A673 (cell line): ENCODE results near the gene MRPL54. TPM values are rescaled to one million over a fixed set of nuclear protein-coding genes. Genes with fewer than 3 reads are reported as not detected.
"Not testable (repeated sequence)": the region's sequence is repeated elsewhere in the genome, so short reads cannot be mapped to it uniquely, and the experiment has no call there.

Source experiments
- BruUV-seq: library from RNA; stranded (reverse); fragments of 400-500 nt; replicated peaks from 2 replicates; lab custom pipeline; 2021; lab: Mats Ljungman, UMichigan
- CTCF ChIA-PET: fragments of 300-600 bp; sonication (Branson Sonifier 250); formaldehyde crosslinking; loops from one replicate; lab custom pipeline; 2022; ENCODE audit warnings: antibody characterized with exemption; lab: Charles Lee
- POLR2A ChIA-PET: fragments of 300-600 bp; sonication (Branson Sonifier 250); formaldehyde crosslinking; loops from one replicate; lab custom pipeline; 2022; ENCODE audit warnings: antibody characterized with exemption; ENCODE audit not compliant: low non-redundant PET; lab: Charles Lee
- DNase-seq: peaks from one replicate; pipeline ENCODE4 v3.0.0-alpha.2; 2015; ENCODE audit warnings: low spot score
- H3K27ac ChIP-seq: fragments of 200-600 bp; sonication (generic); 2 replicates; pipeline ENCODE4 v1.5.1; 2016; ENCODE audit warnings: mixed run types, low read depth, mild to moderate bottlenecking, mixed read lengths, antibody characterized with exemption, low read length; ENCODE audit not compliant: poor library complexity, severe bottlenecking
- H3K27me3 ChIP-seq: fragments of 200-600 bp; sonication (generic); replicated peaks from 2 replicates; pipeline ENCODE4 v1.6.1; 2017; ENCODE audit warnings: mixed run types, low read depth, mild to moderate bottlenecking, mixed read lengths, antibody characterized with exemption, low read length; ENCODE audit not compliant: insufficient read depth, poor library complexity
- H3K36me3 ChIP-seq: fragments of 200-600 bp; sonication (generic); 2 replicates; pipeline ENCODE4 v1.6.1; 2016; ENCODE audit warnings: mixed run types, mild to moderate bottlenecking, mixed read lengths, antibody characterized with exemption, low read length; ENCODE audit not compliant: insufficient read depth, poor library complexity, severe bottlenecking
- H3K4me1 ChIP-seq: fragments of 200-600 bp; sonication (generic); 2 replicates; pipeline ENCODE4 v1.6.1; 2017; ENCODE audit warnings: mixed run types, mild to moderate bottlenecking, mixed read lengths, antibody characterized with exemption, low read length; ENCODE audit not compliant: insufficient read depth, poor library complexity, severe bottlenecking
- H3K4me3 ChIP-seq: fragments of 200-600 bp; sonication (generic); 2 replicates; pipeline ENCODE4 v1.5.1; 2016; ENCODE audit warnings: low read depth, mixed run types, mild to moderate bottlenecking, mixed read lengths, low read length; ENCODE audit not compliant: poor library complexity, severe bottlenecking
- H3K9me3 ChIP-seq: fragments of 200-600 bp; sonication (generic); 2 replicates; pipeline ENCODE4 v1.6.1; 2016; ENCODE audit warnings: mixed run types, low read depth, mild to moderate bottlenecking, mixed read lengths, antibody characterized with exemption, low read length; ENCODE audit not compliant: poor library complexity, severe bottlenecking
- EZH2 ChIP-seq: fragments of 200-600 bp; sonication (generic); IDR thresholded peaks from 2 replicates; pipeline ENCODE4 v1.6.1; 2017; ENCODE audit warnings: borderline replicate concordance, low read depth, mild to moderate bottlenecking, mixed read lengths, antibody characterized with exemption, low read length; ENCODE audit not compliant: poor library complexity, severe bottlenecking
- intact Hi-C: fragments of 100-400 bp; cut with micrococcal nuclease; formaldehyde crosslinking; loops from one replicate; pipeline ENCODE4 v1.10.0; 2022; ENCODE audit not compliant: unreplicated experiment
- total RNA-seq: library from RNA; stranded (reverse); gene quantifications from 2 replicates; pipeline ENCODE4 v1.2.3, GENCODE V29; 2021
- TF ChIP-seq, protein P1 (sequence below): fragments of 300-800, 200-600 bp; sonication (generic); conservative IDR thresholded peaks from 2 replicates; pipeline ENCODE4 v1.5.1; 2017; ENCODE audit warnings: low read depth, mild to moderate bottlenecking, antibody characterized with exemption, low read length, moderate library complexity, mixed read lengths

MRPL54 gene
- total RNA-seq, 1 experiment from 2014 or later, result 51.3 TPM

DNA sequence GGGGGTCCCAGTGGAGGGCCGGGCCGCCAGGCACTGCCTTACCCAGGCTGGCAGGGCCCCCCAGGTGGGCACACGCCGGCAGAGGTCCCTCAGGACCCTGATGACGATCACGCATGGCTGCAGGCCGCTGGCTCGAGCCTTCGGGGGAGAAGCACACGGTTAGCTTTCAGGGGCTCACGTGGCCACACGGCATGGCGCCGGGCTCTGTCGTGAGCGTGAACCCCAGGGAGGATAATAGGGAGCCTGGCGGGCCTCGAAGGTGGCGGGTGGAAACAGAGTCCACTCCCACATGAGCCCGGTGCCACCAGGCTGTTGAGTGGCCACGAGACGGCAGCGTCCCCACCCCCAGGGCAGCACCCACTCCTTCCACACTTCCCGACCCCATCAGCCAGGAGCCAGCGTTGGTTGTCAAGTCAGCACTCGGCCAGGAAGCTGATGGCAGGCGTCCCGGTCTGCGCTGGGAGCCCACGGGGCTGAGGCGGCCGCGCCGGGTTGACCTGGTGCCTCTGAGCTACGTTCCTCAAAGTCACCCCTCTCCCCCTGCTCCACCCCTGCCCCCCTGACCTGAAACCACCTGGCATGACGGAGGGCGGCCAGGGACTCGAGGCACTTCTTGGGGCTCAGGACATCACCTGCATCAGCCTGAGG is 48.4 kb downstream of the MRPL54 start:
- DNase-seq, result no peak
- no peaks in the 10 kb centered on the region for H3K27me3 ChIP-seq
- TF ChIP-seq, protein P1, sequence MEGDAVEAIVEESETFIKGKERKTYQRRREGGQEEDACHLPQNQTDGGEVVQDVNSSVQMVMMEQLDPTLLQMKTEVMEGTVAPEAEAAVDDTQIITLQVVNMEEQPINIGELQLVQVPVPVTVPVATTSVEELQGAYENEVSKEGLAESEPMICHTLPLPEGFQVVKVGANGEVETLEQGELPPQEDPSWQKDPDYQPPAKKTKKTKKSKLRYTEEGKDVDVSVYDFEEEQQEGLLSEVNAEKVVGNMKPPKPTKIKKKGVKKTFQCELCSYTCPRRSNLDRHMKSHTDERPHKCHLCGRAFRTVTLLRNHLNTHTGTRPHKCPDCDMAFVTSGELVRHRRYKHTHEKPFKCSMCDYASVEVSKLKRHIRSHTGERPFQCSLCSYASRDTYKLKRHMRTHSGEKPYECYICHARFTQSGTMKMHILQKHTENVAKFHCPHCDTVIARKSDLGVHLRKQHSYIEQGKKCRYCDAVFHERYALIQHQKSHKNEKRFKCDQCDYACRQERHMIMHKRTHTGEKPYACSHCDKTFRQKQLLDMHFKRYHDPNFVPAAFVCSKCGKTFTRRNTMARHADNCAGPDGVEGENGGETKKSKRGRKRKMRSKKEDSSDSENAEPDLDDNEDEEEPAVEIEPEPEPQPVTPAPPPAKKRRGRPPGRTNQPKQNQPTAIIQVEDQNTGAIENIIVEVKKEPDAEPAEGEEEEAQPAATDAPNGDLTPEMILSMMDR, result no peak
- no peak for TF ChIP-seq EZH2
- ChIA-PET POLR2A (no interaction called here), CTCF (no interaction called here)
- BruUV-seq, result no TSS peak
- intact Hi-C loops, result loop anchor here (10.0 kb wide), 1 partner anchor 156 kb away; no protein-coding TSS in a partner anchor
- no peaks in the 10 kb centered on the region for H3K36me3 ChIP-seq
- no peaks in the 10 kb centered on the region for H3K4me1 ChIP-seq
- H3K27ac ChIP-seq, result no peak overlapping the region
- H3K9me3 ChIP-seq, result no peaks in the 10 kb centered on the region
- no peak overlapping the region for H3K4me3 ChIP-seq

DNA sequence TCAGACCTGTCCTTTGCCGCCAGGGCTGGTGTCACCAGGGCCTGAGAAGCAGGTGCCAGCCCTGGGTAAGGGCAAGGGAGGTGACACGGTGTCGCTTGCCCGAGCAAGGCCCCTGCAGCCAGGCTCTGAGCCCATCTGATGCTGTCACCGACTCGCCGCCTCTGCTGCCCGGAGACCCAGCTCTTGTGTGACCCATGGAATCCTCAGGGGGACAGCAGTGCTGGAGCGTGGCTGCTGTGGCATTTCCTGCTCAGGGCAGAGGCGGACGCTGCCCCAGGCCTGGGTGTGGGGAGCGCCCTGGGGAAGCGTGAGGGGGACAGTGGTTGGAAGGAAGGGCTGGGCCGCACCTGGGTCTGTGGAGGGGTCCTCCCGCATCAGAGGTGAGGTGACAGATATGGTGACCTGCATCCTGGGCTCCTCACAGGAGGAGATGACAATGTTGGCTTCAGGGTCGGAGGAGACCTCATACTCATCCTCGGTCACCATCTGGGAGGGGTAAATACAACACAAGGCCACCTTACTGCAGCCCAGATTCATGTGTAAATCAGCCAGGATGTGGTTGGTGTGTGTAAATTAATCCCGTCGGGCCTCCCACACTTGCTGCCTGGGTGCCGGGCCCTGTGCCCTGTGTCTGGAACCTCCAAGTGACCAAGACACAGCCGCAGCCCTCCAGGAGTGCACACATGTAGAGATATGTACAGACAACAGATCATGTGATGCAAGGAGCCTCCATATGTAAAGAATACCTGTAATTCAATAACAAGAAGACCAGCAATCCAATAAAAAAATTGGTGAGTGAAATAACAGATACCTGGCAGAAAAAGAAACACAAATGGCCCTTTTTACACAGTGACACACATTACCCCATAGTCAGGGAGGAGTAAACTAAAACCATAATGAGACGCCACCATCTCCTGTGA is 51.3 kb downstream of the MRPL54 start:
- Histone ChIP-seq H3K4me1 (no peaks in the 10 kb centered on the region), H3K4me3 (no peak overlapping the region), H3K36me3 (no peaks in the 10 kb centered on the region), H3K27ac (no peak overlapping the region), H3K9me3 (no peaks in the 10 kb centered on the region), H3K27me3 (no peaks in the 10 kb centered on the region)
- DNase-seq, result no peak
- ChIA-PET POLR2A (no interaction called here), CTCF (interaction anchor here (1.0 kb wide), 1 partner anchor 8 kb away, joined by 3 read pairs; no protein-coding TSS in a partner anchor)
- TF ChIP-seq EZH2, result no peak
- TF ChIP-seq, protein P1, result no peak
- BruUV-seq, result no TSS peak
- intact Hi-C loops, result loop anchor here (10.0 kb wide), 1 partner anchor 159 kb away; no protein-coding TSS in a partner anchor

DNA sequence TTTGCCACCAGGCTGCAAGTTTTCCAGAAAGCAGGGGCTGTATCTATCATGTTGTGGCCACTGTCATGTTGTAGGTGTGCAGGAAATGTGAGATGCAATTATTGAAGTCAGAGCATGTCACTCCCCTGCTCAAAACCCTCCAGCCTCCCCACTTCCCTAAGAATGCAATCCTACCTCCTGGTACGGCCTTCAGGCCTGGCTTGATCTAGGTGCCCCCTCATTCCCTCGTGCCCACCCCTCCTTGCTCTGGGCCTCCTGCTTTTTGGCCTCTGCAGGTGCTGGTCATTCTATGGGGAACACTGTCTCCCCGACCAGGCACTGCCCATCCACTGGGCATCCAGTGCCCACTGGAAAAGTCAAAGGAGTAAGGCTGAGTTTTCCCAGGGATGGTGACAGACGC is 52.2 kb downstream of the MRPL54 start:
- no peaks in the 10 kb centered on the region for H3K36me3 ChIP-seq
- H3K4me3 ChIP-seq, result no peak overlapping the region
- BruUV-seq, result no TSS peak
- CTCF ChIA-PET, result no interaction called here
- POLR2A ChIA-PET, result no interaction called here
- TF ChIP-seq, protein P1, result no peak
- no peak for TF ChIP-seq EZH2
- H3K4me1 ChIP-seq, result no peaks in the 10 kb centered on the region
- H3K27me3 ChIP-seq, result no peaks in the 10 kb centered on the region
- intact Hi-C loops, result loop anchor here (10.0 kb wide), 1 partner anchor 160 kb away; no protein-coding TSS in a partner anchor
- H3K27ac ChIP-seq, result no peak overlapping the region
- no peaks in the 10 kb centered on the region for H3K9me3 ChIP-seq
- DNase-seq, result no peak

DNA sequence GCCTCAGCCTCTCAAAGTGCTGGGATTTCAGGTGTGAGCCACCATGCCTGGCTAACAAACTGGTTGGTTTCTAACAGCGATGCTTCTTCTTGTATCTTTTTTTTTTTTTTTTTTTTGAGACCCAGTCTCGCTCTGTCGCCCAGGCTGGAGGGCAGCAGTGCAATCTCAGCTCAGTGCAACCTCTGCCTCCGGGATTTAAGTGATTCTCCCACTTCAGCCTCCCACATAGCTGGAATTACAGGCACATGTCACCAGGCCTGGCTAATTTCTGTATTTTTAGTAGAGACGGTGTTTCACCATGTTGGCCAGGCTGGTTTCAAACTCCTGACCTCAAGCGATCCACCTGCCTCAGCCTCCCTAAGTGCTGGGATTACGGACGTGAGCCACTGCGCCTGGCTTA is 53.7 kb downstream of the MRPL54 start:
- POLR2A ChIA-PET, H3K4me1 ChIP-seq, H3K36me3 ChIP-seq, H3K27me3 ChIP-seq, BruUV-seq, H3K27ac ChIP-seq, H3K9me3 ChIP-seq, H3K4me3 ChIP-seq, DNase-seq: not testable (repeated sequence)
- intact Hi-C loops, result loop anchor here (10.0 kb wide), 1 partner anchor 161 kb away; no protein-coding TSS in a partner anchor
- CTCF ChIA-PET, result interaction anchor here (0.7 kb wide), 1 partner anchor 379 kb away, joined by 5 read pairs; no protein-coding TSS in a partner anchor
